HG03135 (cell line): Measurements from ENCODE around the gene MMP26.

Source experiments
- ATAC-seq: cut with Tn5 transposase; IDR thresholded peaks from one replicate; pipeline ENCODE4 v1.9.1; 2021; ENCODE audit warnings: mild to moderate bottlenecking, moderate library complexity; ENCODE audit not compliant: unreplicated experiment

MMP26 gene

DNA sequence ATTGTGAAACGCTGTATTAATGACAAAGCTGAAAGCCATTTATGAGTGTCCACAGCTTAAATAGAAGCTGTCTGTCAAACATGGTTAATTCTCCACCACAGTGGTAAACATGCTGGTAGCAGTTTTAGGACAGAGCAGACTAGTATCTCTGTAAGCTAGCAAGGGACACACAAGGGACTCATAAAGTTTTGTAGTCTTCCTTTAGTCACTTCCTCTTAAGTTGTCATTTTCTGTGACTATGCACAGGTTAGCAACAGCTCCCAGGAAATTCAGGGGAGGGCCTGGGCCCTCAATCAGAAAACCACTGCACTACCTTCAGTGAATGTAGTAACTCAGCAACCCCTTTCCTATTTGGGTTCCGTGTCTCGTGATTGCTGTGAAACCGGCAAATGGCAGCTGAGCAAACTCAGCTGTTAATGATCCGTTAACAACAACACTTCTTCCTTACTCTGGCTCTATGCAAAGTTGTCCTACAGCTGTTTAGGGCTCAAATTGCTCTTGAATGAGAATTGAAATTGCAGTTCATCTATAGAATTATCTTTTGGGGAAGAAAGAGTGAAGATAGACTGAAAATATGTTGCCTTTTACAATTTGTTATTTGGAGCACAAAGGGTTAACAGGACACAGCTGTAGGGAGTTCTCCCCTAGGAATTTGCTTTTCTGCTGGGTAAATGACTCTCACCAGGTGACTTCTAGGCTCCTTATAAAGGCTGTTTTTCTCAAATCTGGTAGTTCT is at the start of gene MMP26:
Gene MMP26, plus strand, starts transcription at position 731 of the 736 bp plus-strand sequence.
- peak; percentile 59 for ATAC-seq

DNA sequence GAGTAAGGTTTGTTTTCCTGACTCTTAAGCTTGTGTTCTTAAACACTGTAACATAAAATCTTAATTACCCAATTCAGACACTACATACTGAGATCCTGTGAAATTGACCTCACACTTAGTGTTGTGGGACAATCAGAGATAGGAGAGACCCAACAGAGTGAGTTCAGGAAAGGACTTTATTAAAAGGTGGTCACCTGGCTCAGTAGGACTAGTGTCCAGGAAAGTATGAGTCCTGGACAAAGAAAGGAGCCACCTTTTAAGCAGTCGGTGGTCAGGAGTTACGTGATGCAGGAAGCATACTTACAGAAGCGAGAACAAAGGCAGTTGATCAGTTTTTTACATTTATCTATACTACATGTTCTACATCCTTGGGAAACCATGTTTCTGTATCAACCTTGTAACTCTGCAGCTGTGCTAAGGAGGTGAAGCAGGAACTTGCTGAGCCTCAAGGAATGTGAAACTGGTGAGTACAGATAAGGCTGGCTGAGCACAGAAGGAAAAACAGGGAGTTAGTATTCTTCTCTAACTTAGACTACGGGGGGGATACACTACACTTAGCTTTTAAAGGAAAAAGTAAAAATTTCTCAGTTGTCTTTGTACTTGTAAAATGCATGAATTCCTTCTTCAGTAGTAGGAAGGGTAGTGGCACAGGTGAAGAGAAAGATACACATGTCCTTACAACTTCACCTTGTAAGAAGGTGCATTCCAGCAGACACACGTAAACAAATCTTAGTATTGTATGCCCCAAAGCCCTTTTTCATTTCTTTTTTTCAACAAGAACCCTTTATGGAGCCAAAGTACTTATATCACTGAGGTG is 45.7 kb upstream of the MMP26 start:
- ATAC-seq: no peak

DNA sequence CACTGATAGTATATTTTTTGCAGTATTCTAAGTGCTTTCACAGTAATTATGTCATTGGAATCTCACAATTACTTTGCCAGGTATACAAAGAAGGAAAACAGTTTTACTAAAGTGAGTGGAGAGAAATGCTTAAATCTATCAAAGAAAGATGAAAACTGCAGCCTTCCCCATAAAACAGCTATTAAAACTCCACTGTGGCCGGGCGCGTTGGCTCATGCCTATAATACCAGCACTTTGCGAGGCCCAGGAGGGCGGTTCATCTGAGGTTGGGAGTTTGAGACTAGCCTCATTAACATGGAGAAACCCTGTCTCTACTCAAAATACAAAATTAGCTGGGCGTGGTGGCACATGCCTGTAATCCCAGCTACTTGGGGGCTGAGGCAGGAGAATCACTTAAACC is 41.7 kb upstream of the MMP26 start:
- ATAC-seq: no peak

DNA sequence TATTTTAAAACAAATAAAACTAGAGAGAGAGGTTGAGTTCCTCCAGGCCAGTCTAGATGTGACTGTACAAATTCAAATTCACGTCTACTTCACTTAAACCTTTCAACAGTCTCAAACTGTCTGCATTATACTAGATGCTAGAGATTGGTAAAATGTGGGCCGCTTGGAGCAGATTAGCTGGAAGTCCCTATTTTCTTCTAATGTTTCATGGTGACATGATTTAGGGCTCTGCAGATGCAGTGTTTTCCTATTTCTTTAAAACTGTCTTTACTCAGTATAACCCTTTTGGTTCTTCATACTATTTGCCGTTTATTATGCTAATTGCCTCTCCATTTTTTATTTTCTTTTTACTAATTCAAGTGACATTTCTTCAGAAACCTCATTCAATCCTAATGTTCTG is 40.4 kb upstream of the MMP26 start:
- no peak for ATAC-seq

DNA sequence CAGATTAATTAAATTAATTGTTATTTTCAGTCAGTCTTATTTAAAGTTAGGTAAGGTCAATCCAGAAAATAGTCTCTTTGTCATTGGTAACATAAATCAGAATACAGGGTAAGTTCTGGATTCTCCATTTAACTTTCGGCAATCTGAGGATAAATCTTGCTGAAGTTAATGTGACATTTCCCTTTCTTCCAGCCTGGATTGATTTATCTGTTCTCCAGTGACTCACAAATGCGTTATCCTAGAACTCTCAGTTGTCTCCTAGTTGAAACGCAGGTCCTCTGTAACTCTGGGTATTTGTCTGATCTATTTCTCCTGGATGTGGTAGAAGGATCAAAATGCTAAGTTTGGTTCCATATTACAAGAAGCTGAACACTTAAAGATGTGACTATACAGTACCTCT is 39.8 kb upstream of the MMP26 start:
- no peak for ATAC-seq

DNA sequence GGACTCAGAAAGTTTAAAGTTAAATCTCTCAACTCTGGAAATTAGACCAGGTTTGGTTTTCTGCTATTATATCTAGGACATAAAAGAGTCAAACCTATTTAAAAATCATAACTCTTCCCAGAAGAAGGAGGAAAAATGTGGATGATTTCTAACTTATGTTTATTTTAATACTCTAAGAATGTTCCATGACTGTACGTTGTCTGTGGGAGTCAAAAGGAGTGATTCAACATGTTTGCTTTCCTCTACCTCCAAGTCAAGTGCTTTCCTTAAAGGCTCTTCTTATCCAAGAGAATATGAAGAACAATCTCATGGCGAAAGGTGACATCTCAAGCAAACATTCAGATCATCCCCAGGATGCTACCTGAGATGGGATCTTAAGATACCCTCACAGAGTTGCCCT is 39.2 kb upstream of the MMP26 start:
- no peak for ATAC-seq

DNA sequence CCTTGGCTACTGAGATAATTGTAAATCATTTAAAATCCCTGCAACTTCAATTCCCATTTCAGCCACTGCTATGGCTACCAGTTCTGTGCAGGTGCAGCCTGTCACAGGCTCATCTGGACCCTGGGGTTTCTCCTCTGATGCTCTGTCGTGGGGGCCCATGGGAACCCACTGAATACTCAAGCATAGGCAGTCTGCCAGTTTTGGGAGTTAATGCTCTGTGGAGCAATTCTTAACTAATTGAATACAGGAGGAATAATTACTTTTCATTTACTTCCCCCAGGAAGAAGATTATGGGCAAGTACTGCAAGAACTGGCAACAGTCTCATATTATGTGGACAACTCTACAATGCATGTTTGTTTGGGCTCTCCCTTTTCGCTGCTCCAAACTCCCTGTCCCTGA is 32.8 kb upstream of the MMP26 start:
- no peak for ATAC-seq

DNA sequence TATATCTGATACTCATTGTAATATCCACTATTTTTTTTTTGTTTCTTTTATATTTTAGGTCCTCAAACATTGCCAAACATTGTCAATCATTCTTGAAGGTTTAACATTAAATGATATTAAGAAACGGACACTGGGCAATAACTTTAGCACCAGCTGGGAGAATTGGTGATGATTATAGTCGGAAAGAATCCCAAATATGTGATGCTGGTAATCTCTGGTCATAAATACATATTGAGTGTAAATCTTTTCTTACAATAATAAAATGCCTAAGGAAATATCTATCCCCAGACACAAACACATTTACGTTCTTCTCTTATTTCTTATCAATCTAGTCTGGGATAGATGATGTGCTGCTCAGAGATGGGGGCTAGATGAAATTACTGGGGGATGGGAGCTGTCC is 32.1 kb upstream of the MMP26 start:
- no peak for ATAC-seq

DNA sequence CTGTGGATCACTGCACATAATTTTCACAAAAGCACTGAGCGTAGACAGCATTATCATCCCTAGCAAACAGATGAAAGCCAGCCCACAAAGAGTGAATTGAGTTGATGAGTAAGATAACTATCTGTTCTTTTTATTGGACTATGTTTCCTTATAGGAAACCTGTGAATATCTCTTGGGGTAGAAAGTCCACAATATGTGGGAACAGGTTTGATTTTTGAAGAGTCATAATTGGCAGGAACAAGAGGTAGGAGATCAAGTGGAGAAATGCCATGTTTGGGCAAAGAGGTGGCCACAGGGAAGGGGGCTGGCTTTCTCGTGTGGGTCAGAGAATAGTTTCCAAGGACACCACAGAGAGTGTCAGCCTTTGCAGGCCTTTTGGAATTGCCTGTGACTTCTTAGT is 30.8 kb upstream of the MMP26 start:
- ATAC-seq: no peak

DNA sequence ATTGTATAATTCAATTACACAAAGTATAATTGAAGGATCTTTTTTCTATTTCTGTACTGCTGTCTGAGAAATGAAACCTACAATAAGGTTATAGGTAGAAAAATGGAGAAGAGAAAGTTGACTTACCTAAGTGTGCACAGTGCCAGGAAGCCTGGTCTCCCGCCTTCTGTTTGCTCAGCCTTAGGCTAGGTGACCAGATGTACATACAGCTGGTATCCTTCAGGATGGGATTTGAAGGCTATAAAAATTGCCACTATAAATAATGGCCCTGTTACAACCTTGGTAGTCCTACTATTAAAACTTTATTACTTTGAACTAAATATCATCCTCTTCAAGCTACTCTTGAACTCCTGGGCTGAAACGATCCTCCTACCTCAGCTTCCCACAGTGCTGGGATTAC is 26.6 kb upstream of the MMP26 start:
- no peak for ATAC-seq

DNA sequence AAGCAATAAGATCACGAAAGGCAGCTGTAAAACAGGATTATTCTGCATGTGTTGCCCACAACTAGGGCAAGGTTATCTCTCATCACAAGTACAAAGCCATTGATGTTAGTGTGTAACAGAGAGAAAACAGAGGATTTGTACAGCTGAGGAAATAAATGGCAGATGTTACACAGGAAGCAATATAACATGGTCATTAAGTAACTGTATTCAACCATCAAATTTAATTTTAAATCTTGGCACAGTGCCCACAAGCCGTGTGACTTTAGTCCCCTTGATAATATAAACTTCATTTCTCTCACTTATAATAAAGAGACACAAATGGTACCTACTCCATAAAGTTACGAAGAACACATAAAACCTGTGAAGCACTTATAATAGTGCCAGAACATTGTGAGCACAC is 24.2 kb upstream of the MMP26 start:
- no peak for ATAC-seq

DNA sequence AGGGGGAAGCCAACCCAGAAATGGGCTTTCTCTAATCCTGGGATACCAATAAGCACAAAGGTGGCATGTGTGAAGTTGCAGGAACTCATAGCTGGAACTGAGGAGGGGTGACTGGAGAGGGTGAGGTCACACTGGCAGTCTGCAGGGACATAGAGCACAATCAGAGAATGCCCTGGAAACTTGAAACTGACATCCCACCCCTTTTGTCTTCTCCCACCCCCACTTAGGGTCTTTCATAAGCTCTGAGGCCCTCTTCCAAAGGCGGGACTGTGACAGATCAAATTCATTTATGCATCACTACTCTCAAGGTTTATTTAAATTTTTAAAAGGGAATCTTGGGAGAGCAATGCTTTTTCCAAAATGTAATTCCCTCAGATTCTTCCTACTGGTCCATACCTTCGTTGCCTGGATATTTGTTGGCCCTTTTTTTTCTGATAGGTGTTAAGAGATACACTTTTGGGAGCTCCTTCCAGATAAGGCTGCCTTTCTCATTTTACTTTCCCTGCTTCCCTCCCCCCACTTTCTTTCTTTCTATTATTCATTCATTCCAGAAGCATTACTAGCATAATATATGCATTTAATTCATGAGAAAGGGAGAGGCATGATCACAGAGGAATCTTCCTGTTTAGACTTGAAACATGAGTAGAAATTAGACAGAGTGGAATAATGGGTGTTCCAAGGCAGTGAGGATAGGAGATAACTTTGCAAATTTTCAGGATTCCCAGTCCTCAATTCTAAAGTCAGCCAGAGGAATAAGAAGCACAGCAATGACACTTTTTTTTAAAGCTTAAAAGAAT is 21.8 kb upstream of the MMP26 start:
- no peak for ATAC-seq

DNA sequence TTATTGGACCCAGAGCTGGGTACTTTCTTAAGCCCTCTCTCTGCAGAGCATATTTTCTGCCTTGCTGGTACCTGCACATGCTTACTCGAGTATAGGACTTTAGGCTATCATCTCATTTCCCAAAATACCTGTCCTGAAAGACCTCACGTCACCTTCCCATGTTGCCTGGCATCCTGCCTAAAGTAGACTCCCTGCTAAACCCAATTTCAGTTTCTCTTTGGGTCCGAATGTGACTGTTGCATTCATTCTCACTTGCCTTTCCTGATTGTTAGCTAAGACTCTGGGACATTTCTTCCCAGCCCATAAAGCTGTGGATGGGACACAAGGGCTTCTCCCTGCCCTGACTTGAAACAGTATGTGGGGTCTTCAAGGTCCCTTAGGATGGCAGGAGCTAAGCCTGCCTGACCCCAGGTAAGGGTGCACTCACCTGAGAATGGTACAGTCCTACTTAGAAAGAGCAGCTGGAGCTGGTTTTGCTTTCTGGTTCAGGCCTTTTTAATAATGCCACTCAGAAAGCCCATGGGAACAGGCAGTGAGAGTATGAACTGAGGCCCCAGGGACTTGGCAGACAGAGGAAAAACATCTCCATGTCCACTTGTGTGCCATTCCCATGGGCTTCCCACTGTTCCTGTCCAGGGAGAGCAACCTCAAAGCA is 19.8 kb upstream of the MMP26 start:
- ATAC-seq: no peak

DNA sequence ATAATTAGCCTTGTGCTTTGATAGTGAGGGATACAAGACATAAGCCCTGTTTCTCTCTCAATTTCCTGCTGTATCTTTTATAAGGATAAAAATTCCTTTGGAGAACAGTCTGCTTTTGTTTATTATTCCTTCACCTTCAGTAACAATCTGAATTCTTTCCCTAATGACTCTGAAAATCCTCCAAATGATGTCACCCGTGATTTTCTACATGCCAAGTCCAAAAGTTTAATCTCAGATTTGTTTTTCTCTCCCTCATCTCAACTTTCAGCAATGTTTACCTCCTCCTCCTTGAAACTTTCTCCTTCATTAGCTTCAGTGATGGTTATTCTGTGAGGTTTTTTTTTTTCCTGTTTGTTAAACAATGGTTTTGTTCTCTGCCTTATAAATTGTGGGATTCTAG is 9.1 kb upstream of the MMP26 start:
- ATAC-seq: no peak

DNA sequence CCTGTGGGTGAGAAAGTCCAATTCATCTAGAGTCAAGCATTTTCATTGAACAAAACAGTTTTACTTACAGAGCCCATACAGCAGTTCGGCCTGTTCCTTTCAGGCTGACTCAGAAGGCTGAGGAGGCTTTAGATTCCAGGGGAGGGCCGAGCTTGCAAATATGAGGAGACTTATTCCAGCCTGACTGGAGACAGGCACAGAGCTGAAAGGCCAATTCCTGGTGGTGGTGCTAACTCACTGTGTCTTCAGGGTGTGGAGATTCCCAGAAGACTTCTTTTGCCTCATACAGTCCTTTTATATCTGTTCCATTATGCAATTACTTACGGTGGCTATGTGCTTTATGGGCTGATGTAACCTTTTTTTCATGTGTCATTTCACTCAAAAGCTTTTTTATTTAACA is 7.0 kb upstream of the MMP26 start, which contains the start of gene OR51E2:
Gene OR51E2, minus strand, starts transcription at position 269 of the 400 bp plus-strand sequence. CDS start 15,142 bp downstream, outside the sequence.
- no peak for ATAC-seq

DNA sequence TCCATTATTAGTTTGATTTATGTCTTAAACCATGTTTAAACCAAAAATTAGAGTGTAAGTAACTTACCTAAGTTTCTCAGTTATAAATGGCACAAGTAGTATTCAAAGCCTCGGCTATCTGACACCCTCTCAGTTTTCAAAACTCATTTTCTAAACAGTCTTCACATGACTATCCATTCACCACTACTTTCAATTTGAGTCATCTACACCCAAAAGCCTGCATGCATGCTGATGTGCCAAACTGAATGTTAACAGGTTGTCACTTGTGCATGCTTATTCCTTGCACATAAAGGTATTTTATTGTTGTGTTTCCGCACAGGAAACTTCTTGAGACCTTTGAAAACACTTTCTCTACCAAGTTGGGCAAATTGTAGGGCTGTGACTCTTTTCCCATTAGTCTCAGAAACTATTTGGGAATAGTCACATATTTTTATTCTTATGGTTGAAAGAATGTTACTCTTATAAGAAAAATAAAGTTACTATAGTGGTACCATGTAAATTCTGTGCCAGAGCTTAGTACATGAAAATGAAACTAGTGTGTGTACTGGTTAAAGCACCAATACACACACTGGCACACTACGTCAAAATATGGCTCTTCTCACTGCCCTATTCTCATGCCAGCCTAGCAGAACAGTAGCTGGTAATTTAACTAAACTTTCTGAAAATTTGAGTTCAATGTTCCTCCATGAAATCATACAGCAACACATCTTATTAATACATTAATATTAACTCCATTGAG is 4.7 kb upstream of the MMP26 start:
- ATAC-seq: peak; percentile 84

DNA sequence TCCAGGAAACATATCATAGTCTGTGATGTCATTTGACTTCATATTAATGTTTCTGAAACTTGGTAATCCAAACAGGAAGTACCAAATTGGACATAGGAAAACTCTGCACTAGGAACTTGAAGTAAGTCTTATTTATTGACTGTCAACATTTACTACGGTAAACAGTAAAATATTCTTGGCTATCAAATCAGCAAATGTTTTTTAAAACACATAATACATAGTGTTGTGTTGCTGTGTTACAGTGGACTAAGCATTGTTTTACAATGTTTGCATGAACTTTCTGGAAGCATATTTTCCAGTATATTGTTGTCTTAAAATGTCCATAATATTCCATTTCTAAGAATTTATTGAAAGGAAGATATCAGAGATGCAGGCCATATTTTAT is 4.2 kb upstream of the MMP26 start:
- ATAC-seq: no peak

DNA sequence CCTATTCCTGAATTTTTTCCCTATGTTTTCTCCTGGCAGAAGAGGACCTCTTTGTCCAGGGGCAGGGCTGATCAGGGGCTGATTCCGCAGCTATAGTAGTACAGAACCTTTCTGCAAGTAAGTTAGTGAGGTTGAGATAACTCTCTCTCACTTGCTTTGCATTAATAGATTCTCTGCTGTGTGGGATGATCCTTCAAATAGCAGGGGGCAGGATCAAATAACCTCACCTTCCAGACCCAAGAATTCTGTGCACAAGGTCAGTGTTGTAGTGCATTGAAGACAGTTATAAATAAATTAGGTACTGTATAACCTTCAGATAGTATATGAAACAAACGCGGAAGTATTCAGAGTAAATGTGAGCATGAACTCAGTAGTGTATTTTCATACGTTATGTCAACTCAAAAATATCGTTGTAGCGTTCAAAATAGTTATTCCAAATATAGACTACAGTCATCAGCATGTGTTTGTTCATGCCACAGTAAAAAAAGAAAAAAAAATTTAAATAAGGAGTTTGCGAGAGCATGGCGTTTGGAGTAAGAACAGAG is 278 bp downstream of the MMP26 start:
- ATAC-seq: no peak

DNA sequence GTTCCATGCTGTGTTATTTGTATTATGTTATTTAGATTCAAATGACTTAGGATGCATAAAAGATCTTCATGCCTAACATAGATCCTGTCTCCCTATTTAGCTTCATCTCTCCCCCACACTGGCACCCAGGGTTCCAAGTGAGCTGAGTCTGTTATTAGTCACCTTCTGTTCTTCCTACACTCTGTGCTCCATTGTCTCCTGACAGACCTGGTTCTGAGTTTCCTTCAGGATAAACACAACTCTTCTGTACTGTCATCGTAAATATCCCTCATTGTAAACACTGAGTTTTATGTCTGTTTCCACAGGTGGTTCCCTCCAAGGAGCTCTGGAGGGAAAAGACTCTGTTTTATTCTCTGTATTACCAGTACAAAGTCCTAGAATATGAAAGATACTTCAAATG is 8.7 kb downstream of the MMP26 start:
- no peak for ATAC-seq

DNA sequence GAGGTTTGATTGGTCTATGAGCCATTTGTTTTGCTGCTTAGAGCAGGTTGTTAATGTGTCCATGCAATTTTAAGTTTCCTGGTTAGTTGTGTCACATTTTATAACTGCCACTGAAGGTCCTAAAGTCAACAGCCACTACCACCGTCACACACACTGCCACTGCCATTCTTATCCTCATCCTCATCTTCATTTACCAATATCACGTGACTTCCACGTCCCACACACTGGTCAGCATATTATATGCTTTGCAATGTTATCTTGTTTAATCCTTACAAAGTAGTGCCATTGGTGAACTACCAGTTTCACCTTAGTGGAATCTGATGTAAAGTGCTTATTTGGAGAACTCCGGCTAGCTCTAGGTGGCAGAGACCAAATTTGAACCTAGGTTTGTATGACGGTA is 9.7 kb downstream of the MMP26 start:
- no peak for ATAC-seq
